HepG2 (cell line): Measurements from ENCODE around the gene C22orf39. TPM values are rescaled to one million over a fixed set of nuclear protein-coding genes. Genes with fewer than 3 reads are reported as not detected.

Source experiments
- CBX1 ChIP-seq: IDR thresholded peaks from one replicate; pipeline ENCODE4 v1.6.1; 2016; ENCODE audit warnings: antibody characterized with exemption, low read depth
- CENPX ChIP-seq: sonication (generic); formaldehyde crosslinking; IDR thresholded peaks from 2 replicates; pipeline ENCODE4 v1.9.0; 2021; ENCODE audit warnings: mild to moderate bottlenecking, missing genetic modification reagents, moderate library complexity
- MEF2D ChIP-seq: sonication (generic); formaldehyde crosslinking; IDR thresholded peaks from 2 replicates; pipeline ENCODE4 v1.5.1; 2020; ENCODE audit warnings: mild to moderate bottlenecking, missing genetic modification reagents
- MYC ChIP-seq: sonication (generic); formaldehyde crosslinking; IDR thresholded peaks from 2 replicates; pipeline ENCODE4 v1.9.0; 2021; ENCODE audit warnings: missing genetic modification reagents, borderline replicate concordance
- MYNN ChIP-seq: sonication (generic); formaldehyde crosslinking; IDR thresholded peaks from 2 replicates; pipeline ENCODE4 v1.4.0; 2020; ENCODE audit warnings: mild to moderate bottlenecking, low read depth, missing genetic modification reagents
- NR2F6 ChIP-seq, 2 experiments: IDR thresholded peaks; 2 replicates each; pipeline ENCODE4 v1.6.1; 2016; ENCODE audit warnings: antibody characterized with exemption in 1 of 2, mild to moderate bottlenecking in 1 of 2
- PPARG ChIP-seq: conservative IDR thresholded peaks from 2 replicates; pipeline ENCODE4 v1.6.1; 2016; ENCODE audit warnings: missing biosample characterization, missing genetic modification reagents
- SOX13 ChIP-seq, 3 experiments: fragments of 450-650 bp in 1 of 3; sonication (generic) in 1 of 3; formaldehyde crosslinking in 1 of 3; IDR thresholded peaks in 2 of 3; conservative IDR thresholded peaks in 1 of 3; 2 replicates each; pipeline versions ENCODE4 v1.5.0 to v1.6.1; 2016 to 2020; ENCODE audit warnings: antibody characterized with exemption in 1 of 3, mild to moderate bottlenecking in 1 of 3, missing compliant biosample characterization in 1 of 3, missing genetic modification reagents in 1 of 3, moderate library complexity in 1 of 3
- SPEN ChIP-seq: sonication (generic); formaldehyde crosslinking; IDR thresholded peaks from 2 replicates; pipeline ENCODE4 v1.5.1; 2020; ENCODE audit warnings: low read depth, mild to moderate bottlenecking, missing genetic modification reagents
- ZFP36L1 ChIP-seq: sonication (generic); formaldehyde crosslinking; IDR thresholded peaks from 2 replicates; pipeline ENCODE4 v1.8.0; 2022; ENCODE audit warnings: mild to moderate bottlenecking, missing genetic modification reagents, moderate library complexity
- ZNF235 ChIP-seq: sonication (generic); formaldehyde crosslinking; IDR thresholded peaks from 2 replicates; pipeline ENCODE4 v1.8.1; 2023; ENCODE audit warnings: mild to moderate bottlenecking, missing genetic modification reagents, borderline replicate concordance
- ZNF781 ChIP-seq: sonication (generic); formaldehyde crosslinking; IDR thresholded peaks from 2 replicates; pipeline ENCODE4 v1.5.1; 2020; ENCODE audit warnings: borderline replicate concordance, mild to moderate bottlenecking, missing genetic modification reagents; ENCODE audit errors: not compliant biosample characterization
- polyA plus RNA-seq, 8 experiments: library from polyadenylated mRNA; depleted of rRNA in 3 of 8; stranded (reverse) in 7 of 8; unstranded in 1 of 8; fragments of >200 nt; fragmentation: Illumina TruSeq in 4 of 8; extraction: Trizol in 4 of 8; gene quantifications; 2 replicates each; pipeline versions ENCODE4 v1.2.1 to v1.2.3, GENCODE V29; 2011 to 2016; ENCODE audit warnings: low read depth in 4 of 8, missing spikeins in 1 of 8, mixed read lengths in 1 of 8; ENCODE audit not compliant: insufficient read depth in 1 of 8
- total RNA-seq, 5 experiments: library from RNA; depleted of rRNA; stranded (reverse); fragments of >200 nt; fragmentation: Illumina TruSeq; extraction: Trizol; gene quantifications; 2 replicates each; pipeline ENCODE4 v1.2.3, GENCODE V29; 2016; ENCODE audit warnings: low read depth in 1 of 5
- TF ChIP-seq, protein P1 (sequence below): sonication (generic); formaldehyde crosslinking; IDR thresholded peaks from 2 replicates; pipeline ENCODE4 v1.5.0; 2020; ENCODE audit warnings: missing genetic modification reagents
- TF ChIP-seq, protein P2 (sequence below): sonication (generic); formaldehyde crosslinking; IDR thresholded peaks from 2 replicates; pipeline ENCODE4 v1.4.0; 2020; ENCODE audit warnings: missing genetic modification reagents
- TF ChIP-seq, protein P3 (sequence below): sonication (generic); formaldehyde crosslinking; IDR thresholded peaks from 2 replicates; pipeline ENCODE4 v1.5.0; 2020; ENCODE audit warnings: mild to moderate bottlenecking, missing genetic modification reagents
- TF ChIP-seq, protein P4 (sequence below): sonication (generic); IDR thresholded peaks from 2 replicates; pipeline ENCODE4 v1.6.1; 2016; ENCODE audit warnings: low read depth, borderline replicate concordance
- TF ChIP-seq, protein P5 (sequence below): sonication (generic); formaldehyde crosslinking; IDR thresholded peaks from 2 replicates; pipeline ENCODE4 v1.4.0; 2020; ENCODE audit warnings: missing genetic modification reagents
- TF ChIP-seq, protein P6 (sequence below): IDR thresholded peaks from 2 replicates; pipeline ENCODE4 v1.6.1; 2016; ENCODE audit warnings: mild to moderate bottlenecking, missing biosample characterization, missing genetic modification reagents

The C22orf39 gene
- total and polyA plus RNA-seq, 2 of the 13 experiments (the other 11 are each of a cell fraction or from before 2014, with no cell fraction given) = 23.4 to 26.4 TPM

DNA sequence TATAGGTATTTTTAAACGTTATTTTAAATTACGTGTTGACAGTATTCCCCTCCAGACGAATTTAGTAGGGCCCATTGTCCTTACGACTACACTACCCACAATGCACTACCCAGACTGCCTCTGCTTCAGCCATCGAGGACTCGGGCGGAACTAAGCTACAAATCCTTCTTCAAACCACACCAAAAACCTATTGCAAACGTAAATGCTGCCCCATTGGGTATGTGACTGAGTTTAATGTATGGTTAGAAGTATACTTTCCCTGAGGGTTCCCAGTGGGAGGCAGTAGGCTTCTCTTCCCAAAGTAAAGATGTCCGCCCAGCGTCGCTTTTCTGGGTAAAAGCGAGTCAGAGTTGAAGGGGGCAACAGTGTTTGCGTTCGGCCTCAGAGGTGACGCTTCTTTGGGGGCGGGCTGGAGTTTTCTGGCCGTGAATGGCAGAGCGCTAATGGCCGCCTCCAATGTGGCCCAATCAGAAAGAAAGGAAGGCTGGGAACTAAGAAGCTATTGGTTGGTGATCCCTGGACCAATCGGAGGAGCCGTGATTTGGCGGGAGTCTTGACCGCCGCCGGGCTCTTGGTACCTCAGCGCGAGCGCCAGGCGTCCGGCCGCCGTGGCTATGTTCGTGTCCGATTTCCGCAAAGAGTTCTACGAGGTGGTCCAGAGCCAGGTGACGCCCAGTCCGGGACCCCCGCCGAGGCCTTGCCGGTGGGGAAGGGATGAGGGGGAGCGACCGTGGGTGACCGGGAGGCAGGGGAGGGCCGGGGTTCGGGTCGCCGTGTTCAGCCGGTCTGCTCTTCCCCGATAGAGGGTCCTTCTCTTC lies 32.1 kb upstream of the C22orf39 start, which contains the start of gene CDC45 (continued):
- TF ChIP-seq NR2F6 (IDR thresholded peaks at IDR 0.05) (peak; percentile 47; the same call in 1 of the 2 replicates), NR2F6 (CRISPR knock-in tag; IDR thresholded peaks at IDR 0.05) (0 out of 2 replicates have a peak, but pooled peaks have one; percentile 12), PPARG (CRISPR knock-in tag) (0 out of 2 replicates have a peak, but pooled peaks have one; percentile 27), CENPX (CRISPR knock-in tag) (no peak), MEF2D (CRISPR knock-in tag) (no peak), SPEN (CRISPR knock-in tag) (no peak; the same call in 1 of the 2 replicates), SOX13 (IDR thresholded peaks at IDR 0.05) (no peak), SOX13 (CRISPR knock-in tag; conservative IDR thresholded peaks at IDR 0.05 in 1 of 2, IDR thresholded peaks at IDR 0.05 in 1 of 2) (no peak), MYC (CRISPR knock-in tag) (peak; percentile 36; the same call in 1 of the 2 replicates), MYNN (CRISPR knock-in tag) (no peak), ZFP36L1 (CRISPR knock-in tag) (peak; percentile 75; the same call in 1 of the 2 replicates), ZNF235 (no peak), CBX1 (no peak), ZNF781 (no peak)
- TF ChIP-seq, protein P1, sequence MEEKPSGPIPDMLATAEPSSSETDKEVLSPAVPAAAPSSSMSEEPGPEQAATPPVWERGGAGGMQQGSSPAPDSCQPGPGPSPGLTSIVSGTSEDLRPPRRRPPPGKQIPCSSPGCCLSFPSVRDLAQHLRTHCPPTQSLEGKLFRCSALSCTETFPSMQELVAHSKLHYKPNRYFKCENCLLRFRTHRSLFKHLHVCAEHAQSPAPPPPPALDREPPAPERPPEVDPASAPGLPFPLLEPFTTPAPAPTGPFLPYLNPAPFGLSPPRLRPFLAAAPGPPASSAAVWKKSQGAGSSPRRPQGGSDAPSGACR = no peak
- TF ChIP-seq, protein P2, sequence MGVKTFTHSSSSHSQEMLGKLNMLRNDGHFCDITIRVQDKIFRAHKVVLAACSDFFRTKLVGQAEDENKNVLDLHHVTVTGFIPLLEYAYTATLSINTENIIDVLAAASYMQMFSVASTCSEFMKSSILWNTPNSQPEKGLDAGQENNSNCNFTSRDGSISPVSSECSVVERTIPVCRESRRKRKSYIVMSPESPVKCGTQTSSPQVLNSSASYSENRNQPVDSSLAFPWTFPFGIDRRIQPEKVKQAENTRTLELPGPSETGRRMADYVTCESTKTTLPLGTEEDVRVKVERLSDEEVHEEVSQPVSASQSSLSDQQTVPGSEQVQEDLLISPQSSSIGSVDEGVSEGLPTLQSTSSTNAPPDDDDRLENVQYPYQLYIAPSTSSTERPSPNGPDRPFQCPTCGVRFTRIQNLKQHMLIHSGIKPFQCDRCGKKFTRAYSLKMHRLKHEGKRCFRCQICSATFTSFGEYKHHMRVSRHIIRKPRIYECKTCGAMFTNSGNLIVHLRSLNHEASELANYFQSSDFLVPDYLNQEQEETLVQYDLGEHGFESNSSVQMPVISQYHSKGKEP = no peak
- TF ChIP-seq, protein P3, sequence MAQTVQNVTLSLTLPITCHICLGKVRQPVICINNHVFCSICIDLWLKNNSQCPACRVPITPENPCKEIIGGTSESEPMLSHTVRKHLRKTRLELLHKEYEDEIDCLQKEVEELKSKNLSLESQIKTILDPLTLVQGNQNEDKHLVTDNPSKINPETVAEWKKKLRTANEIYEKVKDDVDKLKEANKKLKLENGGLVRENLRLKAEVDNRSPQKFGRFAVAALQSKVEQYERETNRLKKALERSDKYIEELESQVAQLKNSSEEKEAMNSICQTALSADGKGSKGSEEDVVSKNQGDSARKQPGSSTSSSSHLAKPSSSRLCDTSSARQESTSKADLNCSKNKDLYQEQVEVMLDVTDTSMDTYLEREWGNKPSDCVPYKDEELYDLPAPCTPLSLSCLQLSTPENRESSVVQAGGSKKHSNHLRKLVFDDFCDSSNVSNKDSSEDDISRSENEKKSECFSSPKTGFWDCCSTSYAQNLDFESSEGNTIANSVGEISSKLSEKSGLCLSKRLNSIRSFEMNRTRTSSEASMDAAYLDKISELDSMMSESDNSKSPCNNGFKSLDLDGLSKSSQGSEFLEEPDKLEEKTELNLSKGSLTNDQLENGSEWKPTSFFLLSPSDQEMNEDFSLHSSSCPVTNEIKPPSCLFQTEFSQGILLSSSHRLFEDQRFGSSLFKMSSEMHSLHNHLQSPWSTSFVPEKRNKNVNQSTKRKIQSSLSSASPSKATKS (CRISPR knock-in tag) = no peak
- TF ChIP-seq, protein P4, sequence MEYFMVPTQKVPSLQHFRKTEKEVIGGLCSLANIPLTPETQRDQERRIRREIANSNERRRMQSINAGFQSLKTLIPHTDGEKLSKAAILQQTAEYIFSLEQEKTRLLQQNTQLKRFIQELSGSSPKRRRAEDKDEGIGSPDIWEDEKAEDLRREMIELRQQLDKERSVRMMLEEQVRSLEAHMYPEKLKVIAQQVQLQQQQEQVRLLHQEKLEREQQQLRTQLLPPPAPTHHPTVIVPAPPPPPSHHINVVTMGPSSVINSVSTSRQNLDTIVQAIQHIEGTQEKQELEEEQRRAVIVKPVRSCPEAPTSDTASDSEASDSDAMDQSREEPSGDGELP = no peak
- TF ChIP-seq, protein P5, sequence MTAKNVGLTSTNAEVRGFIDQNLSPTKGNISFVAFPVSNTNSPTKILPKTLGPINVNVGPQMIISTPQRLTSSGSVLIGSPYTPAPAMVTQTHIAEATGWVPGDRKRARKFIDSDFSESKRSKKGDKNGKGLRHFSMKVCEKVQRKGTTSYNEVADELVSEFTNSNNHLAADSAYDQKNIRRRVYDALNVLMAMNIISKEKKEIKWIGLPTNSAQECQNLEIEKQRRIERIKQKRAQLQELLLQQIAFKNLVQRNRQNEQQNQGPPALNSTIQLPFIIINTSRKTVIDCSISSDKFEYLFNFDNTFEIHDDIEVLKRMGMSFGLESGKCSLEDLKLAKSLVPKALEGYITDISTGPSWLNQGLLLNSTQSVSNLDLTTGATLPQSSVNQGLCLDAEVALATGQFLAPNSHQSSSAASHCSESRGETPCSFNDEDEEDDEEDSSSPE (CRISPR knock-in tag) = peak; percentile 94
- TF ChIP-seq, protein P6, sequence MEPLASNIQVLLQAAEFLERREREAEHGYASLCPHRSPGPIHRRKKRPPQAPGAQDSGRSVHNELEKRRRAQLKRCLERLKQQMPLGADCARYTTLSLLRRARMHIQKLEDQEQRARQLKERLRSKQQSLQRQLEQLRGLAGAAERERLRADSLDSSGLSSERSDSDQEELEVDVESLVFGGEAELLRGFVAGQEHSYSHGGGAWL = 0 out of 2 replicates have a peak, but pooled peaks have one; percentile 62
